HG03520 (cell line): ENCODE measurements around the gene WDR72.

Source experiments
- ATAC-seq: cut with Tn5 transposase; IDR thresholded peaks from one replicate; pipeline ENCODE4 v1.9.1; 2021; ENCODE audit warnings: mild to moderate bottlenecking, moderate library complexity; ENCODE audit not compliant: unreplicated experiment

Gene WDR72

GRCh38 chr15:53611145-53611920, 148.1 kb downstream of the WDR72 start:
- no peak for ATAC-seq

- ATAC-seq: no peak
Measured at GRCh38 chr15:53591041-53591440, 168.4 kb downstream of the WDR72 start.

GRCh38 chr15:53590380-53590779, 169.1 kb downstream of the WDR72 start:
- ATAC-seq: no peak

GRCh38 chr15:53589520-53590057, 169.9 kb downstream of the WDR72 start:
- no peak for ATAC-seq

- no peak for ATAC-seq
Measured at GRCh38 chr15:53588773-53589172, 170.7 kb downstream of the WDR72 start.

- no peak for ATAC-seq
Measured at GRCh38 chr15:53586799-53587198, 172.7 kb downstream of the WDR72 start.

- no peak for ATAC-seq
Measured at GRCh38 chr15:53581513-53581912, 177.9 kb downstream of the WDR72 start.

- no peak for ATAC-seq
Measured at GRCh38 chr15:53580366-53580765, 179.1 kb downstream of the WDR72 start.

GRCh38 chr15:53576841-53577240, 182.6 kb downstream of the WDR72 start:
- ATAC-seq: no peak

GRCh38 chr15:53573091-53573490, 186.4 kb downstream of the WDR72 start:
- no peak for ATAC-seq

- no peak for ATAC-seq
Measured at GRCh38 chr15:53569751-53570480, 189.5 kb downstream of the WDR72 start.

GRCh38 chr15:53566912-53567311, 192.6 kb downstream of the WDR72 start:
- no peak for ATAC-seq

GRCh38 chr15:53565721-53566120, 193.7 kb downstream of the WDR72 start:
- no peak for ATAC-seq

- ATAC-seq: no peak
Measured at GRCh38 chr15:53564647-53565046, 194.8 kb downstream of the WDR72 start.

GRCh38 chr15:53563627-53564026, 195.8 kb downstream of the WDR72 start:
- ATAC-seq: no peak

- ATAC-seq: no peak
Measured at GRCh38 chr15:53559364-53560277, 199.8 kb downstream of the WDR72 start.

- ATAC-seq: no peak
Measured at GRCh38 chr15:53558384-53558783, 201.1 kb downstream of the WDR72 start.

GRCh38 chr15:53555226-53555625, 204.2 kb downstream of the WDR72 start:
- ATAC-seq: no peak

GRCh38 chr15:53549697-53550305, 209.7 kb downstream of the WDR72 start:
- ATAC-seq: no peak

GRCh38 chr15:53548236-53548635, 211.2 kb downstream of the WDR72 start:
- no peak for ATAC-seq
